GM18858 (cell line): ENCODE data around the gene CHAT.

Experiments used
- ATAC-seq: cut with Tn5 transposase; IDR thresholded peaks from one replicate; pipeline ENCODE4 v1.9.1; 2021; ENCODE audit not compliant: unreplicated experiment

The CHAT gene

GRCh38 chr10:49651039-49651835 lies 37.4 kb downstream of the CHAT start:
- no peak for ATAC-seq

- no peak for ATAC-seq
Observed at GRCh38 chr10:49651917-49652316, 38.1 kb downstream of the CHAT start.

GRCh38 chr10:49652421-49653272 lies 38.8 kb downstream of the CHAT start:
- no peak for ATAC-seq

GRCh38 chr10:49653273-49653929 lies 39.6 kb downstream of the CHAT start:
- no peak for ATAC-seq

- no peak for ATAC-seq
Observed at GRCh38 chr10:49654036-49654693, 40.3 kb downstream of the CHAT start.

GRCh38 chr10:49655099-49655498 lies 41.3 kb downstream of the CHAT start:
- no peak for ATAC-seq

GRCh38 chr10:49656845-49657493 lies 43.1 kb downstream of the CHAT start:
- no peak for ATAC-seq

GRCh38 chr10:49657606-49658005 lies 43.8 kb downstream of the CHAT start:
- no peak for ATAC-seq

- no peak for ATAC-seq
Observed at GRCh38 chr10:49661140-49661856, 47.5 kb downstream of the CHAT start.

GRCh38 chr10:49662169-49662830 lies 48.5 kb downstream of the CHAT start:
- no peak for ATAC-seq

GRCh38 chr10:49663596-49663995 lies 49.8 kb downstream of the CHAT start:
- no peak for ATAC-seq

GRCh38 chr10:49664006-49664841 lies 50.4 kb downstream of the CHAT start:
- ATAC-seq: no peak

- ATAC-seq: no peak
Observed at GRCh38 chr10:49664842-49665355, 51.1 kb downstream of the CHAT start.

GRCh38 chr10:49666054-49666615 lies 52.3 kb downstream of the CHAT start:
- ATAC-seq: no peak

- ATAC-seq: no peak
Observed at GRCh38 chr10:49666685-49667084, 52.8 kb downstream of the CHAT start.

GRCh38 chr10:49667991-49668390 lies 54.2 kb downstream of the CHAT start:
- ATAC-seq: no peak

- ATAC-seq: no peak
Observed at GRCh38 chr10:49668684-49669083, 54.8 kb downstream of the CHAT start.
